Measurements from ENCODE around the gene DNAJC18.
A peak's percentile ranks its signal among the peaks of the same experiment; 100 is the strongest.
"Not testable (repeated sequence)": the region's sequence is repeated elsewhere in the genome, so short reads cannot be mapped to it uniquely, and the experiment has no call there.

Gene DNAJC18

GRCh38 chr5:139425497-139425896 is 13.8 kb downstream of the DNAJC18 start:
- no peak for DNase-seq

GRCh38 chr5:139422307-139422893 is 16.9 kb downstream of the DNAJC18 start:
- no peak for DNase-seq

DNA sequence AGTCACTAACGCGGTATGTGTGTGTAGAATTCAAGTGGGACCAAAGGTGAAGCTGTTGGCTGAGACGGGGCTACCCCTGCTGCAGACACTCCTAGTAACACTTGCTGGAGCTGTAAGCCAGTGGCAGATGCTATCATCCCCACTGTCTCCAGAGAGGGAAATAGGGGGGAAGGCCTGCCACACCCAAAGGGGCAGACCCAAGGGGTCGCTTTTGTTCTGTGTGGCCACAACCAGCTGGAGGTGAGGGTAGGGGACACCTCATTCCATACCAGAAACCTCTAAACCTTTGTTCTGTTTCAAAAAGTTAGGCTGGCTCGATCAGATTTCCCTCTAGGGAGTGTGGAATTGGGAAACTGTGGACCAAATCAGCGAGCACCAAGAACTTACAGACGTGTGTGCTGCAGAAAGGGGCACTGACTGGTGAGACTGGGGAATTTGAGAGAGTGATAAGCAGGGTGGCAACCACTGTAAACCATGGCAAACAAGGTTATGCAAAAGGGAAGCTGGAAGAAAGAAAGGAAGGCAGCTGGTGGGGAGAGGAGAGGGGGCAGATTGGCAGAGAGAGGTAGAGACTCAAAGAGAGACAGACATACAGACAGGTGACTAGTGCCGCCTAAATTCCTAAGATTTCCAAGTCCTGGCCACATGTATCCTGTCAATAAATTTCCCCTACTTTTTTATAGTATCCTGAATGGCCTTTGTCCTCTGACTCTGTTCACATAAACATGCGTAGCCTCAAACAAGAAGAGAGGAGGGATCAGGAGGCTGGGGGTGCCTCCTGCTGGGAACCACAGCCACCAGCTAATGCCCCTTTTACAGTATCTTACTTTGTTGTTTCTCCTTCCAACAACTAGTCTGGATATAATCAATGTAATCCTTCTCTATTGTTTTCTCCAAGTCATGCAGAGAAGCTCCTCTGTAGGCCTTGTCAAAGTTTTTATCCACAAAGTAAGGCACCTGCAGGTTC is 19.8 kb downstream of the DNAJC18 start:
- no peak for DNase-seq

GRCh38 chr5:139418793-139419192 is 20.5 kb downstream of the DNAJC18 start:
- DNase-seq, result no peak

GRCh38 chr5:139417214-139417613 is 22.1 kb downstream of the DNAJC18 start:
- DNase-seq, result no peak

DNA sequence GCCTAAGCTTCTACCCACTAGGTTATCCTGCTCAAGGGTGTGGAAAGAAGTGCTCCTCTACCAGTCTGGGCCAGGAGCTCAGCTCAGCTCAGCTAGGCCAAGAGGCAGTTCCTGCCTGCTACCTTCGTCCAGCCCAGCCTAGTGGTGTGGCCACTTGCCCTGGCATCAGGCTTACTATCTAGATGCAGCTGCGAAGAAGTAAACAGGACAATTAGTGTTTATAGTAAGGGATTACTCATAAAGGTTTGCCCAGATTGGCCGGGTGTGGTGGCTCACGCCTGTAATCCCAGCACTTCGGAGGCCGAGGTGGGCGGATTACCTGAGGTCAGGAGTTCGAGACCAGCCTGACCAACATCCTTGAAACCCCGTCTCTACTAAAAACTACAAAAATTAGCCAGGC is 22.7 kb downstream of the DNAJC18 start:
- no peak for DNase-seq

- no peak for DNase-seq
Observed at GRCh38 chr5:139415869-139416268, 23.5 kb downstream of the DNAJC18 start.

DNA sequence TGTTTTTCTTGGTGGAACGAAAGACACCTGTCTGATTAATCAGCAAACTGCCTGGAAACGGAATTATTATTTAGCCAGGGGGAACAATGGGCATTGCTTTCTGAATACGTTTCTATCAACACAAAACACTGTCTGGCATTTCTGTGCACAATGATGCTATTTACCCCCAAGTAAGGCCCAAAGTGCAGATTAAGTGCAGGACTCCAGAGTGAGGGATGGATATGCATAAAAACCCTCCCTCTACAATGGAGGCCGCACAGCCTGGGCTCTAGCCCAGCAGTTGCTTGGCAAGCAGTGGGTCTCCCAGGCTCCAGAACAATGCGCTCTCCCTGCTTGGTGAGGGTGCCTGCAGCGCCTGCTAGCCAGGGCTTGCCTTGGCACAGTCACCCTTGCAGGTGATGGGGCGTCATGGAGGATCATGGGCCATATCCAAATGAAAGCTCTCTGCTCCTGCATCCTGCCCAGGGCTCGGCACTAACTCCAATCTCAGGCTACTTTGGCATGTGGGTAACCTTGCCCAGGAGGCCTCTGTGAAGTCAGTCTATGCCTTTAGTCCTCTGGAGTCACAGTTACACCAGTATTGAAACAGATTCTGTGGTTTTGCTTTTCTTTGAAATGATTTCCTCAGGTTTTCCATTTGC is 24.0 kb downstream of the DNAJC18 start:
- no peak for DNase-seq

DNA sequence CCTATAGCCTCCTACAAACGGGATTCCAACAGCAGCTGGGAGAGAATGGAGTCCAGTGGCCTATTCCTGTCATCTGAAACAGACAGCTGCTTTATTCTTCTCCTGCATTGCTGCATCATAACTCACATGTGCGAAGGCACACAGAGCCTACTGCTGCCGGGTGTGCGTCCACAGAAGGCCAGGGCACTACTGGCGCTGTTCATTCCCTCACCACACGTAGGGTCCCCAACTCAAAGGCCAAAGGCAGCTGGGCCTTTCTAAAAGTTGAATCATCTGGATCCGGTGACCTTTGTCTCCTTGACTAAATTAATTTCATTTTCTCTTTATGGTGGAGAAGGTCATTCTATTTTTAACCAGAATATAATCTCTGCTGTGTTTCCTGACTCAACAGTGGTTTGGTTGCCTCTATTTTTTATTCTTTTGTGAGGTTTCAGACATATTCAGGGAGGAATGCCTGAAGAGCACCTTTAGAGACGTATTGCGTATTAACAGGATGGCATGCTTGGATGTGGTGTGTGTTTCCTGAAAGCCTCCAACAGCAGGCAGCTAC is 24.7 kb downstream of the DNAJC18 start:
- peak; percentile 57 for DNase-seq

DNA sequence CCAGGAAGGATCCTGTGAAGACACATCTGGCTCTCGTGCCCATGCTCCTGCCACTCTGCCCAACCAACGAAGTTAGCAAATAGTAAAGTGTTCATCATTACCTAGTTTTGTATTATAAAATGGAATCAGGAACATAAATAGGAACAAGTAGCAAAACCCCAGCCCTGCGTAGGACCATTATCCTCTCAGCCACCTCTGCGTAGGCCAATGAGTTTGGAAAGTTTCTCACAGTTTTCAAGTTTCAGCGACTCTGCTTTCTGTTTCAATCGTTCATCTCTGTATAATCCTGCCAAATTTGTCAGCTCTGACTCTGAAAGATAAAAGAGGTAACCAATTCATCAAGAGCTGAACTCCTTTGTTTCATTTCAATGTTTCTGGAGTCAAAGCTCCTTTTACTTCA is 25.4 kb downstream of the DNAJC18 start:
- no peak for DNase-seq

- DNase-seq, result no peak
Observed at GRCh38 chr5:139413153-139413552, 26.2 kb downstream of the DNAJC18 start.

DNA sequence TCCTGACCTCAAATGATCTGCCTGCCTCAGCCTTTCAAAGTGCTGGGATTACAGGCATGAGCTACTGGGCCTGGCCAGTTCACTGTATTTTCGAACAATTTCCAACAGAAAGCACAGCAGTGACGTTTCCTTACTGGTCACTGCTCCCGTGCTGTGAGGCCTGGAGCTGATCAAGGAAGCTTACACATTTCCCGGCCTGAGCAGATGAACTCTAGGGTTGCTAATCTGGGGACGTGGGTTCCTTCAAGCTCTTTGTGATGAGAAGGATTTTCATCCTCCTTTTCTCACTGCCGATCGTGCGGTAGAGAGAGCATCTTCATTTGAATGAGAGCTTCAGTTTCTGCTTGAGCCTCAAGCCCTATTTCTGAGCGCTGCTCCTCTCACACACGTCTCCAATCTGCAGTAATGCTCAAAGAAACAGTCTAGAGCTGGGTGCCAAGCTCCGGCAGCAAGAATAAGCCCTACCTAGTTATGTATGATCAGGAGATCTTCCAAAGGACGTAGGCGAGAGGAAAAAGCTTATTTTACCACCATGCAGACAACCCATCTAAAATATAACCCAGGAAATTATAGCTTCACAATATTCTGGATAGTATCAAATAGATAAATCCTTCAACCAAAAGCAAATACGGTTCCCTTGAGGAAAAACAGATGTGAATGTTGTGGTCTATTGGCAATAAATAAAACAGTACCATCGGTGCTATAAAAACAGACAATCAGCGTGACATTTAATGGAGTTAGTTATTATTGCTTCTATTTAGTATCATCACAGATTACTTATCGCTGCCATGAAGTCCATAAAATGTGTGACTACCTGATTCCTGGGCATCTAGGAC is 28.1 kb downstream of the DNAJC18 start:
- no peak for DNase-seq

DNA sequence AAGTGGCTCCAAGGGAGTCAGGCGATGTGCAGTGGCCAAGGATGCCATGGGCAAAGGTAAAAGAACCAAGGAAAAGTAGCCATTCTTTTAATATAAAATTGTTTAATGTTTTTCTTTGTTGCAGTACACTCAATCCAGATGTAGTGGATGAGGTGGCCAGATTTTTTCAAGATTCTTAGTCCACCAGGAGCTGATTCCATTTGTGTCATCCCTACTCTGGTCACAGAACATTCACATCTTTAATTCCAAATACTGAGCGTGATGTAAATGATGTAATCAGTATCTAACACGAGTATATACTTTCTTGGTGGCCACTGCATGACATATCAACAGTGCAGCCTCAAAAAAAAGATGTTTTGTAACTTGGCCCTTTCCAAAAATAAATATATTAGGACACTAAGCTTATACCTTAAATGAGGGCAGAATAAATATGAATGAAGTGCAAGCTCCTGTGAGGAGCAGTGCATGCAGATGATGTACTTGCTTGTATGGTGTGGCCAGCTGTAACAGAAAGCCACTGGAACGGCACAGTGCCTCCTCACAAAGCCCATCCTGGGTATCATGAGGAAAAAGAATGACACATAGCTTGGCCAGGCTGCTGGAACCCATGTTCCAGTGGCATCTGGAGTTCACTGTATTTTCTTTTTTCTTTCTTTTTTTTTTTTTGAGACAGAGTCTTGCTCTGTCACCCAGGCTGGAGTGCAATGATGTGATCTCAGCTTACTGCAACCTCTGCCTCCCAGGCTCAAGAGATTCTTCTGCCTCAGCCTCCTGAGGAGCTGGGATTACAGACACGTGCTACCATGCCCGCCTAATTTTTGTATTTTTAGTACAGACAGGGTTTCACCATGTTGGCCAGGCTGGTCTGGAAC is 29.0 kb downstream of the DNAJC18 start:
- DNase-seq, result no peak

DNA sequence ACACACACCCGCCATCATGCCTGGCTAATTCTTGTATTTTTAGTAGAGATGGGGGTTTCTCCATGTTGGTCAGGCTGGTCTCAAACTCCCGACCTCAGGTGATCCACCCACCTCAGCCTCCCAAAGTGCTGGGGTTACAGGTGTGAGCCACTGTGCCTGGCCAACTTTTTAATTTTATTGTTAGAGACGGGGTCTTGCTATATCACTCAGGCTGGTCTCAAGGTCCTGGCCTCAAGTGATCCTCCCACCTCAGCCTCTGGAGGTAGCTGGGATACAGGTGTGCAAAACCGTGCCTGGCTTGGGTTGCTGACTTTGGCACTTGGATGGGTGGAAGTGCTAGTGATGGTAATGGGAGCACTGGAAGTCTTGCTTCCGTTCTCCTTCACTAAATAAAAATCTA is 30.2 kb downstream of the DNAJC18 start:
- DNase-seq, result not testable (repeated sequence)

DNA sequence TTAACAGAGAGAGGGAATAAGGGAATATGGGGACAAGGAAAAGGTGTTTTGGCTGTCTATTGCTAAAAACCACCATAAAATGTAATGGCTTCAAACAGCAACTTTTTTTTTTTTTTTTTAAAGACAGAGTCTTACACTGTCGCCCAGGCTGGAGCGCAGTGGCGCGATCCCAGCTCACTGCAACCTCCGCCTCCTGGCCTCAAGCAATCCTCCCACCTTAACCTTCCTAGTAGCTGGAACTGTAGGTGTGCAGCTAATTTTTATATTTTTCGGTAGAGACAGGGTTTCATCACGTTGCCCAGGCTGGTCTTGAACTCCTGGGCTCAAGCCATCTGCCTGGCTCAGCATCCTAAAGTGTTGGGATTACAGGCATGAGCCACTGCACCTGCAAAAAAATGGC is 31.1 kb downstream of the DNAJC18 start:
- no peak for DNase-seq

DNA sequence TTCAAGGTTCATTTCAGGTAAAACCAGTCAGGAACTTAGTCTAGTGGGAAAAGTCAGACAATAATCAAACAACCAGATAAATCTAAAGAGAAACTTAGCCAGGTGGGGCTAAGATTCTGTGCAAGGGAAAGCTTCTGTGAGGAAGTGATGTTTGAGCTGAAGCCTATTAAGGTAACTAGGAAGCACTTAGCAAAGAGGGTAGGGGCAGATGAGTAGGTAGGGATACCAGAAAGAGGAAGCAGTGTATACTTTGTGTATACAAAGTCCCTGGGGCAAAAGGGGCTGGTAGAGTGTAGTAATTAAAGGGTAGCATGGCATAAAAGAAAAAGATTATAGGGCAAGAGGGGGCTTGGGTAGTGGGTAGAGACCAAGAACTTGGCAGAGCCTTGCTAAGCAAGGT is 31.8 kb downstream of the DNAJC18 start:
- DNase-seq, result no peak

DNA sequence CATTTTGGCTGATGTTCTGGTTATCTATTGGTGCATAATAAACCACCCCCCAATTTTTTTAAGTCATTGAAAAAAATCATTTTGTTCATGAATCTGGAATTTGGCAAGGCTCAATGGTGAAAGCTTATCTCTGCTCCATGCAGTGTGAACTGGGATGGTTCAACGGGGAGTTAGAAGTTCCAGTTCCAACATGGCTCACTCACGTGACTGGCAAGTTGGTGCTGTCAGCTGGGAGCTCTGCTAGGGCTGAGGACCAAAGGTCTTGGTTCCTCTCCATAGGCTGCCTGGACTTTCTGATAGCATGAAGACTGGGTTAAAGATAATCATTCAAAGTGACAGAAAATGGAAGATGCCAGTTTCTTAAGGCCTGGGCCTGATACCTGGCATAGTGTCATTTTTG is 32.4 kb downstream of the DNAJC18 start:
- no peak for DNase-seq

DNA sequence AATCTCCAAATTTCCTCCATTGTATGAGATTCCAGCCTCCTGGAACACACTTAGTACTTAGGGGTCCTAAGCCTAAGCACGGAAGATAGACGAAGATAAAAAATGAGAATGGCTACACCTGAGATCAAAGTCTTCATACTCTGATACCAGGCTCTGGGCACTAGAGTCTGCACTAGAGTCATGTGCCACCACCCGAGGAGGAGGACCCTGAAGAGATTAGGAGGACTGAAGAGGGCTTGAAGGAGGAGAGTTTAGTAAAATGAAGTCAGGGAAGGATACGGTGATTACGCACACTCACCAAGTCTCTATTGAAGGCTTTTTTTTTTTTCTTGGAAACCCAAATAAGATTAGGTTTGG is 34.9 kb downstream of the DNAJC18 start:
- DNase-seq, result no peak

GRCh38 chr5:139403787-139404483 is 35.4 kb downstream of the DNAJC18 start, which contains the start of gene SPATA24:
Gene SPATA24, minus strand, starts transcription at chr5:139404089. Its CDS starts 29 bp downstream, at chr5:139404060.
- peak; percentile 99 for DNase-seq

GRCh38 chr5:139403418-139403786 is 35.9 kb downstream of the DNAJC18 start:
- no peak for DNase-seq

All from left hindlimb (tissue), 1 donor.